IPS-20b (cell line): ENCODE measurements around the gene MORN1.

ENCODE experiments used
- H3K27ac ChIP-seq: one replicate; pipeline ENCODE4 v1.5.1; 2013; ENCODE audit warnings: low read length
- H3K27me3 ChIP-seq: 2 replicates; pipeline ENCODE4 v1.6.1; 2013; ENCODE audit warnings: mild to moderate bottlenecking, low read length, inconsistent platforms; ENCODE audit not compliant: insufficient read depth
- H3K36me3 ChIP-seq: 2 replicates; pipeline ENCODE4 v1.6.1; 2013; ENCODE audit warnings: low read depth, mild to moderate bottlenecking, inconsistent platforms, low read length, moderate library complexity; ENCODE audit not compliant: insufficient read depth
- H3K4me1 ChIP-seq: 2 replicates; pipeline ENCODE4 v1.6.1; 2013; ENCODE audit warnings: mild to moderate bottlenecking, control low read depth, inconsistent platforms, low read length, moderate library complexity; ENCODE audit not compliant: insufficient read depth
- H3K4me3 ChIP-seq: 2 replicates; pipeline ENCODE4 v1.5.1; 2013; ENCODE audit warnings: mild to moderate bottlenecking, low read length, inconsistent platforms
- H3K9ac ChIP-seq: 2 replicates; pipeline ENCODE4 v1.6.1; 2013; ENCODE audit warnings: low read depth, mild to moderate bottlenecking, inconsistent platforms, low read length, moderate library complexity
- H3K9me3 ChIP-seq: 2 replicates; pipeline ENCODE4 v1.6.1; 2013; ENCODE audit warnings: mild to moderate bottlenecking, low read depth, low read length, inconsistent platforms; ENCODE audit not compliant: insufficient read depth

The MORN1 gene

DNA sequence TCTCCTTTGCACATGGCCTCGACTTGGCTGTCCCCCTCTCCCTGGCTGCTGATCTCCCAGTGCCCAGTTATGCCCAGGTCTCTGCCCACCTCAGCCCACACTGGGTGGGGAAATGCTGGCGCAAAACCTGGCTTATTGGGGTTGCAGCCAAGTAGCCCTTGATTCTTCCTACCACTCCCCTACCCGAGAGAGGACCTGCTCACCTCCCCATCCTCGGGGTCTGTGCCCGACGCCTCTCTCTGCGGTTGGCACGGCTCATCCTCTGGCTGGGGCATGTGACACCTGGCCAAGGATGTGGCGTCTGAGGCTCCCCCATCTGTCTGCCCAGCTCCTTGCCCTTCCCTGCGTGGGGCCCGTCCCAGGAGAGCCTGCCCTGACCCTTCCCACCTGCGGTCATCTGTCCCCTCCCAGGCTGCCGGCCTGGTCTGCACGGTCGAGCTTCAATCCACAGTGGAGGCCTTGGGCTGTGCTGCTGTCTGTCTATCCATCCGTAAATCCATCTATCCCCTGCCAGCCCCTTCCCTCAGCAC is 27.5 kb upstream of the MORN1 start:
- no peaks in the 10 kb centered on the region; the same call in 1 of the 2 replicates for H3K27me3 ChIP-seq
- H3K27ac ChIP-seq = no peak overlapping the region
- H3K9me3 ChIP-seq = no peaks in the 10 kb centered on the region
- no peak overlapping the region for H3K9ac ChIP-seq
- H3K4me3 ChIP-seq = no peak overlapping the region
- H3K36me3 ChIP-seq = no peaks in the 10 kb centered on the region
- peaks cover 4% of the 10 kb centered on the region; the same call in 1 of the 2 replicates for H3K4me1 ChIP-seq

DNA sequence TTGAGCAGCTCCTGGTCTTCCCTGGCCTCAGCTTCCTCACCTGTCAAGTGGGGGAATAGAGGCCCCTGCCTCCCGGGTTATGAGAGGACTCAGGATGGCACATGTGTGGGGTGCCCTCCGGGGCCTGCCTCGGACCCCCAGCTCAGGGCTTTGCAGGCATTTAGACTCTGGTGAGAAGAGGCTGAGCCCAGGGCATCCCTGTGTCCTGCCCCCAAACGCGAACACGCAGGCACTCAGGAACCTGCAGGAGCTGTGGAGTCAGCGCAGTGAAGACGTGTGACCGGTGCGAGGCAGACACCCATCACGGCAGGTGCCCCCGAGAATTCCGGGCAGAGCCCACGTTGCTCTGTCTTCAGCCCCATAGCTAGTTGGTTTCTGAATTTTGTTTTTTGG is 26.5 kb upstream of the MORN1 start:
- no peak overlapping the region for H3K9ac ChIP-seq
- no peak overlapping the region for H3K4me3 ChIP-seq
- H3K27me3 ChIP-seq = no peaks in the 10 kb centered on the region; the same call in 1 of the 2 replicates
- no peaks in the 10 kb centered on the region for H3K9me3 ChIP-seq
- H3K27ac ChIP-seq = no peak overlapping the region
- H3K4me1 ChIP-seq = peaks cover 6% of the 10 kb centered on the region; the same call in 1 of the 2 replicates
- no peaks in the 10 kb centered on the region for H3K36me3 ChIP-seq

DNA sequence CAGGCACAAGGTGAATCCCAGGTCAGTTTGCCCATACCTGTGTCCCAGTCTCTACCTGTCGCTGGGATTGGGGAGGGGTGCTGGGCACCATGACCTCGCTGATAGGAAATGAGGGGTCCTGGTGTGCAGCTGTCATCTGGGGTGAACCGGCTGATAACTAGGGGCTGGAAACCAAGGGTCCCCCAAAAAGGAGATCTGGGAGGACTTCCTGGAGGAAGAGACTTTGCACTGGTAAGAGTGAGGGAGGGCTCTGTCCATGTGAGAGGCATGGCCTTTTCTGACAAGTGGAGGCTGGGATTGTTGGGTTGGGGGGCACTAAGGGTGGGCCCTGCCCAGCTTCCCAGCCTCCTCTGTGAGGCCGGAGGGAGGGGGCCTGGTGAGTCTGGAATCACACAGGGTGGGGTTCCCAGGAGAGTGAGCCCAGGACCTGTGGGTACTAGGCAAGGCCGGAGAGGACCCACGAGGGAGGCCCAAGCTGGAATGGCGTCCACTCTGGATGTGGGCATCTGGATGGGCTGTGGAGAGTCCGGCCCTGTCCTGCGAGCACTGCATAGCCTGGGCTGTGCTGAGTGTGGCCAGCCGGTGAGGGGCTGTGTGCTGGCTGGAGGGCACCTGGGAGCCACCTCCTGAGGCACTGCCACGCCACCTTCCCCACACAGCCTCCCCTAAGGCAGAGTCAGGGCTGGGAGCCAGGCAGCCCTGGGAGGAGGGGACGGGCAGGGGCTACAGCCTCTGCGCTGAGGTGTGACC is 25.9 kb upstream of the MORN1 start:
- peaks cover 6% of the 10 kb centered on the region; the same call in 1 of the 2 replicates for H3K4me1 ChIP-seq
- no peaks in the 10 kb centered on the region; the same call in 1 of the 2 replicates for H3K27me3 ChIP-seq
- H3K4me3 ChIP-seq = no peak overlapping the region
- H3K36me3 ChIP-seq = no peaks in the 10 kb centered on the region
- no peak overlapping the region for H3K9ac ChIP-seq
- no peaks in the 10 kb centered on the region for H3K9me3 ChIP-seq
- H3K27ac ChIP-seq = no peak overlapping the region

DNA sequence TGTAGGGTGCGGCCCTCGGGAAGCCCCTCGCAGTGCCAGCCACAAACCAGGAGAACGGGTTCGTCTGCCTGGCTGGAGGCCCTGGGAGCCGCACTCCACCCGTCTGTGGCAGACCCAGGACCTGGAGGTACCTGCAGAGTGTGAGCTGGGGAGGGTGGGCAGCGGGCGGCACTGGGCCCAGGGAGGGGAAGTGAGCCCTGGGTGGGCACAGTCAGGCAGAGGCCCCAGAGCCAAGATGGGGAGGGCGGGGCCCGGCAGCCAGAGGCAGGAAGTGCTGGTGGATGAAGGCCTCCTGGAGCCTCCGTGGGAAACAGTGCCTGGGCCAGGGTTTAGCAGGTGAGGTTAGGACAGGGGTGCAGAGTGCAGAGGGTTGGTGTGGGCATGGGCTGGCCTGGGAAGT is 25.0 kb upstream of the MORN1 start:
- H3K4me3 ChIP-seq = no peak overlapping the region
- no peaks in the 10 kb centered on the region for H3K9me3 ChIP-seq
- H3K9ac ChIP-seq = no peak overlapping the region
- no peaks in the 10 kb centered on the region; the same call in 1 of the 2 replicates for H3K27me3 ChIP-seq
- H3K36me3 ChIP-seq = no peaks in the 10 kb centered on the region
- H3K27ac ChIP-seq = no peak overlapping the region
- H3K4me1 ChIP-seq = peaks cover 6% of the 10 kb centered on the region; the same call in 1 of the 2 replicates

DNA sequence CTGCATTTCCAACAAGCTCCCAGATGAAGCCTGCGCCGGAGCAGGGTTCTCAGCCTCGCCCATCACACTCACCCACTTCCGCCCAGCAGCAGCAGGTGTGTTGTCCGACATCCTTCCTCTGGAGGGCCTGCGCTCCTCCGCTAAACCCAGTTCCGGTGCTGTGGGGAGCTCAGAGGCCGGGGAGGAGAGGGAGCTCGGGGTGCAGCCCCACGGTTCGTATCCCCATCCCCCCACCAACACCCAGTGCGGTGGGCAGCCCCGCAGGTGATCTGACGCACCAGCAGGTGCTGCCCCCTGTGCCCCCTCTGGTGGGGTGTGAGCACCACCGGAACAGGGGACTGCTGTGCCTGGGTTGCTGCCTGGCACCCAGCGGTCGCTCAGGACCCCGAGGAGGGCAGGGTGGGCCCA is 24.5 kb upstream of the MORN1 start:
- Histone ChIP-seq H3K27me3 (no peaks in the 10 kb centered on the region; the same call in 1 of the 2 replicates), H3K9ac (no peak overlapping the region), H3K27ac (no peak overlapping the region), H3K9me3 (no peaks in the 10 kb centered on the region), H3K4me3 (no peak overlapping the region), H3K36me3 (no peaks in the 10 kb centered on the region), H3K4me1 (peaks cover 6% of the 10 kb centered on the region; the same call in 1 of the 2 replicates)

DNA sequence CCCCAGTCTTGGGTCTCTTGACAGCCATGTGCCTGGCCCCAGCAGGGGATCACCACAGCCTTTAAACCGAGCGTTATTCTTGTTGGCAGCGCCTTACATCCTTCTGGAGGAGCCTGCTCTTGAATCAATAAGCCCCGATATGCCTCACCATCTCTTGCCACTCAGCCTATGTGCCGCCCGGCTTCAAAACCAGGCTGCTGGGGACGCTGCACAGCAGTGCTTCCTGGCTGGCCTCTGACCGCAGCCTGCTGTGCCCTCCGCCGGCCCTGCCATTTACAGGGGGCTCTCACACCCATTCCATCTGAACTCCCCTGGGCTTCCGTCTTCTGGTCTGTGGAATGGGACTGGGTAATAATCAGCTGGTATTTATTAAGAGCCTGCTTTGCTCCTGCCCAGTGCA is 24.0 kb upstream of the MORN1 start:
- H3K27me3 ChIP-seq = no peaks in the 10 kb centered on the region; the same call in 1 of the 2 replicates
- no peaks in the 10 kb centered on the region for H3K9me3 ChIP-seq
- 0 out of 2 replicates have a peak, but pooled peaks cover under 1% of the 10 kb centered on the region for H3K36me3 ChIP-seq
- H3K27ac ChIP-seq = no peak overlapping the region
- peaks cover 6% of the 10 kb centered on the region; the same call in 1 of the 2 replicates for H3K4me1 ChIP-seq
- H3K9ac ChIP-seq = no peak overlapping the region
- no peak overlapping the region for H3K4me3 ChIP-seq

DNA sequence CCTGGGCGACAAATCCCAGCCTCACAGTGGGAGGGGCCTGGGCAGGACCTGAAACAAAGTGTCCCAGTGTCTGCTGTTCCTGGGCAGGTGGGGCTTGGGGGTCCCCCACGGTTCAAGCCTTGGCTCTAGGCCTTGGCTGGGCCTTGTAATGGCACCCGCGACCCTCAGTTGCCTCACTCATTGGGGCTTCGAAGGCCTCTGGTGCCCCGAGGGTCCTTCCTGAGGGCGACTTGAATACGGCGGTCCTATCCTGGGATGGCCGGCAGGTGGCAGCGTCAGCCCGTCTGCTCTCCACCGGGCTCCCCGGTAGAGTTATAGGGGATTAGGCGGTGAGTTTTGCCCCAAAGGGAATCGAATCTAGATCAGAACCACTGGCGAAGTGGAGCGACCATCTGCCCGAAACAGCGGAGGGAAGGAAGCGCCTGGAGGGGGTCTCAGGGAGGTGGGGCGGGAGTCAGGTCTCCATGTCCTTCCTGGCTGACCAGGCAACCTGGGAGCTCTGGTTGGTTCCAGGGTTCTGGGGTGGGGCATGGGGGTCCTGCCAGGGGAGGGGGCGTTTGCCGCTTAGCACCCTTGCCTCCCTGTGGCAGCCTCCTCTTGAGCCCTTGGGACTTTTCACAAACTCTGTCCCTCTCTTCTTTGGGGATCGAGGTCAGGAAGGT is 23.1 kb upstream of the MORN1 start:
- H3K4me1 ChIP-seq = peaks cover 6% of the 10 kb centered on the region; the same call in 1 of the 2 replicates
- H3K27ac ChIP-seq = no peak overlapping the region
- no peaks in the 10 kb centered on the region for H3K9me3 ChIP-seq
- H3K9ac ChIP-seq = peak overlapping the region; percentile 77; the same call in 1 of the 2 replicates
- H3K36me3 ChIP-seq = peaks cover 10% of the 10 kb centered on the region
- peak overlapping the region; percentile 87; the same call in 1 of the 2 replicates for H3K4me3 ChIP-seq
- no peaks in the 10 kb centered on the region; the same call in 1 of the 2 replicates for H3K27me3 ChIP-seq

DNA sequence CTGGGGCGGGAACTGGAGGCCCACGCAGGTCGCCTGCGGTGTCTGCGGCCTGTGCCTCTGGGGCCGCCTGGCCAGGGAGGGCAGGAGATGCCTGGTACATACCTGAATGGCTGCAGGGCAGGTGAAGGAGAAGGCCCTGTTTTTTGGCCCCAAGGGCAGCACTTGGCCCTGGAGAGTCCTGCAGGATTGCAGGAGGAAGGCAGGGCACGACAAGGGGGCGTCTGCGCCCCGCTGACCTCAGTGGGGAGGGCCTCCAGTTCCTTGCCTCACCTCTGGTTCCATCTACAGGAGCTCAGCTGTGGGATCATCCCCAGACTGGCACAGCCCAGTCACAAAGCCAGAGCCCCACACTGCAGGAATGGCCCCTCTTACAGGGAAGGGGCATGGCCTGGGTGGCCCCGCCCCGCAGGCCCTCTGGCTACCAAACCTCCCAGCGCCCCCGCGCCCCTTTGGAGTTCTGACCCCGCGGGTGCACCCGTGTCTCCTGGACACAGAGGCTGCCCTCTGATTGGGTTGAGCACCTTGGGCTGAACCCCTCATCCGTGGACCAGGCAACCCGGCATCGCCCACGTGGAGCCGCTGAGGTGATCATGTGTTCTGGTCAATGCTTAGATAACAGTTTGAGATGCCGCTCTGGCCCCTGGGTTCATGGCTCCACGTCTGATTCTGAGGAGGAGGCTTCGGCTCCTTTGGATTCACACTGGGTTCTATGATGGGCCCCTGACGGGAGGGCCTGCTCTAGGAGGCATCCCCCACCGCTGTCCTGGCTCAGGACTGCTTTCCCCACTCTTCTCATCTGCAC is 22.3 kb upstream of the MORN1 start:
- H3K36me3 ChIP-seq = peaks cover 14% of the 10 kb centered on the region
- H3K4me1 ChIP-seq = peaks cover 6% of the 10 kb centered on the region; the same call in 1 of the 2 replicates
- H3K27me3 ChIP-seq = no peaks in the 10 kb centered on the region; the same call in 1 of the 2 replicates
- no peaks in the 10 kb centered on the region for H3K9me3 ChIP-seq
- H3K27ac ChIP-seq = no peak overlapping the region
- peak overlapping the region; percentile 77; the same call in 1 of the 2 replicates for H3K9ac ChIP-seq
- H3K4me3 ChIP-seq = peak overlapping the region; percentile 87

DNA sequence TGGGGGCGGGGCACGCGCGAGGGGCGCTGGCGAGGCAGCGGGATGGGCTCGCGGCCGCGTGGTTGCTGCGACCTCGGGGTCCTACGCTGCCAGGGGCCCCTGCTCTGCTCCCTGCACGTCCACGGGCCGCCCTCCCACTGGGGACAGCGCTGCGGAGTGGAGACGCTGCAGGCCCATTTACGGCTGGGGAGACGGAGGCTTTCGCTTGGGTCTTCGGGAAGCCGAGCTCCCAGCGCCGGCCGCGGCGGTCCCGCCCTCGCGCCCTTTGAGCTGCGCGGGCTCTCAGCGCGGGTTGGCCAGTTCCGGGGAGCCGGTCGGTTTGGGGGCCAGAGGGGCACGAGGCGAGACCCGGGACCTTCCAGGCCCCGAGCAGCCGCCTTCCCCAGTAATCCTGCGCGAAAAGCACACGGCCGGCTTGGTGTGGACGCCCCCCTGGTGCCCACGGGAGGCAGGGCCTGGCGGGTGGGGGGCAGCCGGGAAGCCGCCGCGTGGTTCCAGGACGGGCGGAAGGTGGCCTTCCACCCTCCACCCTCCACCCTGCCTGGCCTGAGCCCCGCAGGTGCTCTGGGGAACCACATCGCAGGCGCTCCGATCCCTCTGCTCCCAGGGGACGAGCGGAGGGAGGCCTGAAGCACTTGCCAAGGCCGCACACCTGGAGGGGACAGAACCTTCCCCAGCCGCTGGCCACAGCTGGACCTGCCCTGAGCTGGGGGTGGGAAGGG is 21.6 kb upstream of the MORN1 start:
- Histone ChIP-seq H3K27ac (no peak overlapping the region), H3K4me1 (peaks cover 6% of the 10 kb centered on the region; the same call in 1 of the 2 replicates), H3K4me3 (peak overlapping the region; percentile 87)

DNA sequence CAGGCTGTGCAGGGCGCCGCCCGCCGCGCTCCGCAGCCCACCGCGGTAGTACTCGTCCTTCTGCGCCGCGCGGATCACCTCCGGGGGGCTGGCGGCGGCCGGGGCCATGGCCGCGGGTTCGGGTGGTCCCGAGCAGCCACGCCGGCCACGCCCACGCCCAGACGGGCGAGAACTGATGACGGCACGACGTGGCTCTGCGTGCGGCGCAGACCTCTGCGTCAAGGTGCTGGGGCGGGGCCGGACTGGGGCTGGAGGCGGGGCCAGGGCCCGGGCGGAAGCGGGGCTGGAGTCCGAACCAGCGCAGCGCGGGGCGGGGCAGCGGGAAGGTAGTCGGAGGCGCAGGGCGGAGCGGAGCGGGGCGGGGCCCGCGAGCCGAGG is 21.0 kb upstream of the MORN1 start, which contains the start of gene PEX10:
PEX10 (minus strand) TSS at position 170 of the 378 bp plus-strand sequence; CDS start at position 108, 62 bp downstream.
- Histone ChIP-seq H3K36me3 (peaks cover 17% of the 10 kb centered on the region), H3K4me3 (peak within 1 kb of the TSS; percentile 87), H3K27ac (no peak within 1 kb of the TSS), H3K4me1 (peaks cover 6% of the 10 kb centered on the region; the same call in 1 of the 2 replicates), H3K9ac (peak within 1 kb of the TSS; percentile 87), H3K27me3 (no peaks in the 10 kb centered on the region), H3K9me3 (no peaks in the 10 kb centered on the region)

More for the DNA sequence above, 21.6 kb upstream of the MORN1 start:
- Histone ChIP-seq H3K36me3 (peaks cover 14% of the 10 kb centered on the region), H3K9ac (peak overlapping the region; percentile 77), H3K27me3 (no peaks in the 10 kb centered on the region), H3K9me3 (no peaks in the 10 kb centered on the region)
